Esophagus squamous epithelium (tissue), 4 donors: ENCODE data around the gene COL23A1.

Source experiments
- CTCF ChIP-seq, 6 experiments: fragments of 450-650 bp in 4 of 6; fragments of 200-600 bp in 2 of 6; sonication (generic) in 2 of 6; IDR thresholded peaks; one replicate each; pipeline ENCODE4 v1.5.1; 2016 to 2019; ENCODE audit warnings: antibody characterized with exemption in 6 of 6, mild to moderate bottlenecking in 4 of 6, moderate library complexity in 4 of 6
- POLR2A ChIP-seq, 4 donors: fragments of 450-650 bp; IDR thresholded peaks; one replicate each; pipeline ENCODE4 v1.6.1; 2017; ENCODE audit warnings: antibody characterized with exemption in 4 of 4, mild to moderate bottlenecking in 4 of 4, moderate library complexity in 3 of 4

GRCh38 chr5:178224403-178224802 is 365.8 kb downstream of the COL23A1 start:
- TF ChIP-seq CTCF (IDR thresholded peaks at IDR 0.05) (no peak), POLR2A (IDR thresholded peaks at IDR 0.05) (no peak)
